ENCODE data around the gene RNF150.

RNF150 gene

GRCh38 chr4:141021397-141022110 lies 111.7 kb downstream of the RNF150 start:
- no peak for DNase-seq (ENCODE audit: low read depth)
- H3K4me3 ChIP-seq (ENCODE audit: low read depth, low read length): no peak overlapping the region
- TF ChIP-seq CTCF (IDR thresholded peaks at IDR 0.05; ENCODE audit: insufficient read depth, low read depth, low read length, missing control alignments): no peak

GRCh38 chr4:141020801-141021261 lies 112.4 kb downstream of the RNF150 start:
- no peak for DNase-seq (ENCODE audit: low read depth)
- no peak for TF ChIP-seq CTCF (IDR thresholded peaks at IDR 0.05; ENCODE audit: insufficient read depth, low read depth, low read length, missing control alignments)
- H3K4me3 ChIP-seq (ENCODE audit: low read depth, low read length): no peak overlapping the region

- no peak overlapping the region for H3K4me3 ChIP-seq (ENCODE audit: low read depth, low read length)
- TF ChIP-seq CTCF (IDR thresholded peaks at IDR 0.05; ENCODE audit: insufficient read depth, low read depth, low read length, missing control alignments): no peak
- no peak for DNase-seq (ENCODE audit: low read depth)
Measured at GRCh38 chr4:141019768-141020167, 113.5 kb downstream of the RNF150 start.

GRCh38 chr4:141016117-141016798 lies 117.0 kb downstream of the RNF150 start:
- no peak for DNase-seq (ENCODE audit: low read depth)
- TF ChIP-seq CTCF (IDR thresholded peaks at IDR 0.05; ENCODE audit: insufficient read depth, low read depth, low read length, missing control alignments): no peak
- no peak overlapping the region for H3K4me3 ChIP-seq (ENCODE audit: low read depth, low read length)

GRCh38 chr4:141013899-141014298 lies 119.4 kb downstream of the RNF150 start:
- no peak for TF ChIP-seq CTCF (IDR thresholded peaks at IDR 0.05; ENCODE audit: insufficient read depth, low read depth, low read length, missing control alignments)
- H3K4me3 ChIP-seq (ENCODE audit: low read depth, low read length): no peak overlapping the region
- no peak for DNase-seq (ENCODE audit: low read depth)

- TF ChIP-seq CTCF (IDR thresholded peaks at IDR 0.05; ENCODE audit: insufficient read depth, low read depth, low read length, missing control alignments): no peak
- no peak for DNase-seq (ENCODE audit: low read depth)
- H3K4me3 ChIP-seq (ENCODE audit: low read depth, low read length): no peak overlapping the region
Measured at GRCh38 chr4:141011901-141012315, 121.4 kb downstream of the RNF150 start.

Measured in GM12865 (cell line).